Measurements from ENCODE around the gene HLA-DMA.

The HLA-DMA gene

DNA sequence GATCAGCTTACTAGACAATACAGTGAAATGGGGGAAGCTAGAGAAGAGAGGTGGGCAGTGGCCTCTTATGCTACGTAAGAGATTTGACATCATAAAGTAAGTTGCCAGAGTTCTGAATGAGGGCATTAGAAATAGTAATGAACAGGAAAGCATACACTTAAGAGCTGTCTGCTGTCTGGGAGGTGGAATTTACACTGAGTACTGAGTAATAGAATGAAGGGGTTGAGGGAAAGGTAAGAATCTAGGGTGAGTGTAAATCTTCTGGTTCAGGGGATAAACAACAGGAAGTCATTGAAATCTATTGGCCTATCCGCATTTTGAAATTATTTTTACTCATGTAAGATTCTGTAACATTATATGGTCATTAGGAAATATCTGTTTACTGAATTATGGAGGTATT, 47.8 kb downstream of the HLA-DMA start:
- POLR2A ChIA-PET, result interaction anchor here (0.6 to 2.8 kb wide), 2 partner anchors 60 to 67 kb away, joined by 3 to 12 read pairs; no protein-coding TSS in a partner anchor
- DNase-seq (ENCODE audit: extremely low spot score), result no peak
- CTCF ChIA-PET, result interaction anchor here (0.9 to 4.4 kb wide), 12 partner anchors 8 to 267 kb away, joined by 3 to 28 read pairs (median 5); partner anchors contain the start of gene HLA-DMA
- TF ChIP-seq, protein P1, sequence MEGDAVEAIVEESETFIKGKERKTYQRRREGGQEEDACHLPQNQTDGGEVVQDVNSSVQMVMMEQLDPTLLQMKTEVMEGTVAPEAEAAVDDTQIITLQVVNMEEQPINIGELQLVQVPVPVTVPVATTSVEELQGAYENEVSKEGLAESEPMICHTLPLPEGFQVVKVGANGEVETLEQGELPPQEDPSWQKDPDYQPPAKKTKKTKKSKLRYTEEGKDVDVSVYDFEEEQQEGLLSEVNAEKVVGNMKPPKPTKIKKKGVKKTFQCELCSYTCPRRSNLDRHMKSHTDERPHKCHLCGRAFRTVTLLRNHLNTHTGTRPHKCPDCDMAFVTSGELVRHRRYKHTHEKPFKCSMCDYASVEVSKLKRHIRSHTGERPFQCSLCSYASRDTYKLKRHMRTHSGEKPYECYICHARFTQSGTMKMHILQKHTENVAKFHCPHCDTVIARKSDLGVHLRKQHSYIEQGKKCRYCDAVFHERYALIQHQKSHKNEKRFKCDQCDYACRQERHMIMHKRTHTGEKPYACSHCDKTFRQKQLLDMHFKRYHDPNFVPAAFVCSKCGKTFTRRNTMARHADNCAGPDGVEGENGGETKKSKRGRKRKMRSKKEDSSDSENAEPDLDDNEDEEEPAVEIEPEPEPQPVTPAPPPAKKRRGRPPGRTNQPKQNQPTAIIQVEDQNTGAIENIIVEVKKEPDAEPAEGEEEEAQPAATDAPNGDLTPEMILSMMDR (IDR thresholded peaks at IDR 0.05; ENCODE audit: control extremely low read depth, extremely low read depth, low read depth, missing control alignments), result no peak

DNA sequence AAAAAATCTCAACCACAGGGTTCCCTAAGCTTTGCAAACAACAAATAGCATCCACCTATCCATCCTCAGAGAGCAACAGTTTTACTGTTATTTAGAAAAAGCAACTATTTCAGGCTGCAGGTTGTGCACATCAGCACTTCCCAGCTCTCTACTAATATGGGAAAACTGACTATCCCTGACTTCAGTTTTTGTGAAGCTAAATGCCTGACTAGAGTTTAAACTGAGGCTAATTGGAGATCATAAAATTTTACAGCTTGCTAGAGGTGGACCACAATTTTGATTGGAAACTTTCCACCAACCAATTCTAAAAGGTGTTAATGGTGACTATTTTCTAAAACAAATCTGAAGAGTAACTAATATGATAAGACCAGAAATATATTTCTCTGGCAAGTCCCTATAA, 48.9 kb downstream of the HLA-DMA start:
- ChIA-PET CTCF (interaction anchor here (0.8 to 4.4 kb wide), 14 partner anchors 9 to 268 kb away, joined by 3 to 28 read pairs (median 4); partner anchors contain the start of gene HLA-DMA), POLR2A (interaction anchor here (2.8 kb wide), 1 partner anchor 68 kb away, joined by 12 read pairs; no protein-coding TSS in a partner anchor)
- no peak for DNase-seq (ENCODE audit: extremely low spot score)
- TF ChIP-seq, protein P1 (IDR thresholded peaks at IDR 0.05; ENCODE audit: control extremely low read depth, extremely low read depth, low read depth, missing control alignments), result no peak

All from GM10248 (cell line).